Measurements from ENCODE around the gene CEP19.

The CEP19 gene

GRCh38 chr3:196662711-196663571, 49.1 kb downstream of the CEP19 start:
- DNase-seq, result no peak

GRCh38 chr3:196662033-196662432, 50.0 kb downstream of the CEP19 start:
- no peak for DNase-seq

- no peak for DNase-seq
Measured at GRCh38 chr3:196661400-196661799, 50.6 kb downstream of the CEP19 start.

GRCh38 chr3:196660381-196661166, 51.5 kb downstream of the CEP19 start:
- no peak for DNase-seq

- no peak for DNase-seq
Measured at GRCh38 chr3:196659901-196660351, 52.1 kb downstream of the CEP19 start.
